OCI-LY7 (cell line): ENCODE measurements around the gene TM7SF3. TPM values are rescaled to one million over a fixed set of nuclear protein-coding genes. Genes with fewer than 3 reads are reported as not detected.

Source experiments
- BruUV-seq: library from RNA; stranded (reverse); fragments of 400-500 nt; replicated peaks from 2 replicates; lab custom pipeline; 2021; lab: Mats Ljungman, UMichigan
- CTCF ChIA-PET: fragments of 300-600 bp; sonication (Branson Sonifier 250); formaldehyde crosslinking; loops from one replicate; lab custom pipeline; 2022; ENCODE audit warnings: antibody characterized with exemption; ENCODE audit not compliant: unreplicated experiment; lab: Charles Lee
- POLR2A ChIA-PET: fragments of 300-600 bp; sonication (Branson Sonifier 250); formaldehyde crosslinking; loops from one replicate; lab custom pipeline; 2022; ENCODE audit warnings: antibody characterized with exemption; lab: Charles Lee
- DNase-seq: peaks from one replicate; pipeline ENCODE4 v3.0.0-alpha.2; 2015; ENCODE audit warnings: low spot score
- H2AFZ ChIP-seq: fragments of 200-600 bp; sonication (generic), shearing (Covaris generic); 2 replicates; pipeline ENCODE4 v1.6.1; 2014; ENCODE audit warnings: mild to moderate bottlenecking, antibody characterized with exemption, low read length, moderate library complexity
- H3K27ac ChIP-seq: fragments of 200-600 bp; sonication (generic); 2 replicates; pipeline ENCODE4 v1.5.1; 2014; ENCODE audit warnings: mixed run types, low read depth, mild to moderate bottlenecking, moderate library complexity, low read length, inconsistent platforms; ENCODE audit not compliant: poor library complexity, severe bottlenecking
- H3K36me3 ChIP-seq: fragments of 200-600 bp; sonication (generic); 2 replicates; pipeline ENCODE4 v1.6.1; 2014; ENCODE audit warnings: mild to moderate bottlenecking, antibody characterized with exemption, low read length, moderate library complexity, mixed read lengths; ENCODE audit not compliant: insufficient read depth
- H3K4me1 ChIP-seq: fragments of 200-600 bp; sonication (generic); 2 replicates; pipeline ENCODE4 v1.5.1; 2014; ENCODE audit warnings: mild to moderate bottlenecking, low read length; ENCODE audit not compliant: insufficient read depth, poor library complexity, severe bottlenecking
- H3K4me2 ChIP-seq: fragments of 200-600 bp; sonication (generic); 2 replicates; pipeline ENCODE4 v1.6.1; 2014; ENCODE audit warnings: mild to moderate bottlenecking, low read length
- H3K4me3 ChIP-seq: fragments of 200-600 bp; sonication (generic); 2 replicates; pipeline ENCODE4 v1.5.1; 2014; ENCODE audit warnings: mild to moderate bottlenecking, low read depth, low read length; ENCODE audit not compliant: poor library complexity, severe bottlenecking
- H3K79me2 ChIP-seq: fragments of 200-600 bp; sonication (generic); 2 replicates; pipeline ENCODE4 v1.6.1; 2016; ENCODE audit warnings: low read depth, mild to moderate bottlenecking, low read length, moderate library complexity, mixed read lengths; ENCODE audit not compliant: insufficient read depth
- H3K9me2 ChIP-seq: fragments of 200-600 bp; sonication (generic); 2 replicates; pipeline ENCODE4 v1.6.1; 2016; ENCODE audit warnings: mild to moderate bottlenecking, low read length, mixed read lengths; ENCODE audit not compliant: insufficient read depth
- H3K9me3 ChIP-seq: fragments of 200-600 bp; sonication (generic); 2 replicates; pipeline ENCODE4 v1.6.1; 2014; ENCODE audit warnings: mild to moderate bottlenecking, mixed run types, low read length, mixed read lengths
- H4K20me1 ChIP-seq: fragments of 200-600 bp; sonication (generic); 2 replicates; pipeline ENCODE4 v1.6.1; 2014; ENCODE audit warnings: mild to moderate bottlenecking, antibody characterized with exemption, low read length, moderate library complexity, mixed read lengths; ENCODE audit not compliant: insufficient read depth
- EZH2phosphoT487 ChIP-seq: fragments of 200-600 bp; sonication (generic); IDR thresholded peaks from 2 replicates; pipeline ENCODE4 v1.6.1; 2018; ENCODE audit warnings: low read depth, borderline replicate concordance, mild to moderate bottlenecking, mixed run types, antibody characterized with exemption, low read length, moderate library complexity, mixed read lengths
- intact Hi-C: fragments of 100-400 bp; cut with micrococcal nuclease; formaldehyde crosslinking; loops from one replicate; pipeline ENCODE4 v1.10.0; 2022; ENCODE audit not compliant: unreplicated experiment
- total RNA-seq, 2 experiments: library from RNA; depleted of rRNA in 1 of 2; stranded (reverse); fragments of >200 nt in 1 of 2; shearing (Covaris generic) in 1 of 2; gene quantifications; 2 replicates each; pipeline ENCODE4 v1.2.3, GENCODE V29; 2014 to 2022
- TF ChIP-seq, protein P1 (sequence below): fragments of 200-600 bp; sonication (generic); conservative IDR thresholded peaks from 2 replicates; pipeline ENCODE4 v1.5.1; 2014; ENCODE audit warnings: mild to moderate bottlenecking, antibody characterized with exemption, low read length, moderate library complexity, mixed read lengths

TM7SF3 gene
- total RNA-seq, 2 experiments from 2014 or later = 47.1 to 48.3 TPM

DNA sequence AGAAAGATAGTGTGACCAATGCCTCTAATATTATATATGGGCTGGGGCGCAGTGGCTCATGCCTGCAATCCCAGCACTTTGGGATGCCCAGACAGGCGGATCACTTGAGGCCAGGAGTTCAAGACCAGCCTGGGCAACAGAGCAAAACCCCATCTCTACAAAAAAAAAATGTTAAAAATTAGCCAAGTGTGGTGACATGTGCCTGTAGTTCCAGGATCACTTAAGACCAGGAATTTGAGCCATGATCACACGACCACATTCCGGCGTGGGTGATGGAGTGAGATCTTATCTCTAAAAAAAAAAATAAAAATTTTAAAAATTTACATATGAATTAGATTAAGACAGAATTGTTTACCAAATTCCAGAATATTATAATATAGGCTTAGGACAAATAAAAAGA, 12.0 kb downstream of the TM7SF3 start:
- H2AFZ ChIP-seq = no peak overlapping the region
- H3K79me2 ChIP-seq = peaks cover 48% of the 10 kb centered on the region; the same call in 1 of the 2 replicates
- ChIA-PET CTCF (interaction anchor here (1.3 kb wide), 1 partner anchor 15 kb away, joined by 4 read pairs; no protein-coding TSS in a partner anchor), POLR2A (interaction anchor here (0.6 to 4.3 kb wide), 9 partner anchors 9 to 317 kb away, joined by 3 to 18 read pairs (median 3); no protein-coding TSS in a partner anchor)
- H3K27ac ChIP-seq = no peak overlapping the region
- no peak overlapping the region for H3K4me3 ChIP-seq
- BruUV-seq = no TSS peak
- H3K36me3 ChIP-seq = peaks cover 40% of the 10 kb centered on the region
- DNase-seq = no peak
- peak overlapping the region; percentile 73; the same call in 1 of the 2 replicates for H3K4me2 ChIP-seq
- H4K20me1 ChIP-seq = no peaks in the 10 kb centered on the region
- H3K4me1 ChIP-seq = peaks cover 55% of the 10 kb centered on the region
- H3K9me3 ChIP-seq = no peaks in the 10 kb centered on the region
- TF ChIP-seq EZH2phosphoT487 = no peak
- H3K9me2 ChIP-seq = no peaks in the 10 kb centered on the region
- intact Hi-C loops = no loop called here

DNA sequence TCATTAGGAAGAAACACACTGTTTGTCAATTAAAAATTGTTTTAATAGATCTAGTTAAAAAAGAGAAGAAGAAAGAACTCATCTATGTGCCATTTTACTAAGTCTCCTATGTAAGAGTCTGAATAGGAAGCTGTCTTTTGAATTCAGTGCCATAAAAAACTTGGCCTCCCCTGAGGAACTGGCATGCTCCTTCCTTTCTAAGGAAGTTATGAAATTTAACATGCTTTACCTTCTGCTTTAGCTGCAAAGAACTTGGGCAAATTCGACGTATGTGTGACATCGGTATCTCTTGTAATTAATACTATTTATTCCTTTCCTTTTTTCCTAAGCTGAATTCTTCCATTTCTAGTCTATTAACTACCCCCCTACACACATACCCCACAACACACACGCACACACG, 12.5 kb downstream of the TM7SF3 start:
- H3K4me1 ChIP-seq = peaks cover 51% of the 10 kb centered on the region
- POLR2A ChIA-PET = interaction anchor here (0.5 to 4.3 kb wide), 10 partner anchors 9 to 1556 kb away, joined by 3 to 18 read pairs (median 4); no protein-coding TSS in a partner anchor

DNA sequence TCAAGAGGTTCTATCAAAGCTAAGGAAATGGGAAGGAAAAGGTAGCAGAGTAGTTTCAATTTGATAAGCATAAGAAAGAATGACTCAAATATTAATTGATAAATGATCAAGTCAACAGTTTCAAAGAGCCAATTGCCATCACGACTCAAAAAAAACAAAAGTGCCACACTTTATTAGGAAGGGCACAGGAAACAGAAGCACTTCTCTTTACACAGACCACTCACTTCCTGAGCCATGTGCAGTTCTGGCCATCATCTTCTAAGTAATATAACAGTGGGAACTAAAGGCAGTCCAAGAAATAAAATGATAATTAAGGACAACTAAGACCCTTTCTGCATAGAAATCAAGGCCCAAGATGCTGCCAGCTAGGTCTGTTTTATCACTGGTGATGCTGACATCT, 13.2 kb downstream of the TM7SF3 start:
- H3K36me3 ChIP-seq = peaks cover 46% of the 10 kb centered on the region
- intact Hi-C loops = no loop called here
- H3K9me3 ChIP-seq = no peaks in the 10 kb centered on the region
- peaks cover 41% of the 10 kb centered on the region; the same call in 1 of the 2 replicates for H3K79me2 ChIP-seq
- CTCF ChIA-PET = no interaction called here
- no TSS peak for BruUV-seq
- H4K20me1 ChIP-seq = no peaks in the 10 kb centered on the region
- no peaks in the 10 kb centered on the region for H3K9me2 ChIP-seq
- H3K4me1 ChIP-seq = peaks cover 48% of the 10 kb centered on the region
- no peak for DNase-seq
- H3K4me2 ChIP-seq = peak overlapping the region; percentile 4; the same call in 1 of the 2 replicates
- no peak overlapping the region for H2AFZ ChIP-seq
- H3K4me3 ChIP-seq = no peak overlapping the region
- POLR2A ChIA-PET = interaction anchor here (0.6 to 4.3 kb wide), 10 partner anchors 10 to 167 kb away, joined by 3 to 18 read pairs (median 4); no protein-coding TSS in a partner anchor
- no peak overlapping the region for H3K27ac ChIP-seq
- TF ChIP-seq, protein P1, sequence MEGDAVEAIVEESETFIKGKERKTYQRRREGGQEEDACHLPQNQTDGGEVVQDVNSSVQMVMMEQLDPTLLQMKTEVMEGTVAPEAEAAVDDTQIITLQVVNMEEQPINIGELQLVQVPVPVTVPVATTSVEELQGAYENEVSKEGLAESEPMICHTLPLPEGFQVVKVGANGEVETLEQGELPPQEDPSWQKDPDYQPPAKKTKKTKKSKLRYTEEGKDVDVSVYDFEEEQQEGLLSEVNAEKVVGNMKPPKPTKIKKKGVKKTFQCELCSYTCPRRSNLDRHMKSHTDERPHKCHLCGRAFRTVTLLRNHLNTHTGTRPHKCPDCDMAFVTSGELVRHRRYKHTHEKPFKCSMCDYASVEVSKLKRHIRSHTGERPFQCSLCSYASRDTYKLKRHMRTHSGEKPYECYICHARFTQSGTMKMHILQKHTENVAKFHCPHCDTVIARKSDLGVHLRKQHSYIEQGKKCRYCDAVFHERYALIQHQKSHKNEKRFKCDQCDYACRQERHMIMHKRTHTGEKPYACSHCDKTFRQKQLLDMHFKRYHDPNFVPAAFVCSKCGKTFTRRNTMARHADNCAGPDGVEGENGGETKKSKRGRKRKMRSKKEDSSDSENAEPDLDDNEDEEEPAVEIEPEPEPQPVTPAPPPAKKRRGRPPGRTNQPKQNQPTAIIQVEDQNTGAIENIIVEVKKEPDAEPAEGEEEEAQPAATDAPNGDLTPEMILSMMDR = no peak
- TF ChIP-seq EZH2phosphoT487 = no peak

More for the DNA sequence above, 12.5 kb downstream of the TM7SF3 start:
- intact Hi-C loops = no loop called here
- H3K9me2 ChIP-seq = no peaks in the 10 kb centered on the region
- H3K36me3 ChIP-seq = peaks cover 45% of the 10 kb centered on the region
- CTCF ChIA-PET = no interaction called here
- no peaks in the 10 kb centered on the region for H4K20me1 ChIP-seq
- H2AFZ ChIP-seq = no peak overlapping the region
- H3K9me3 ChIP-seq = no peaks in the 10 kb centered on the region
- no peak overlapping the region for H3K4me3 ChIP-seq
- TF ChIP-seq, protein P1 = no peak
- TF ChIP-seq EZH2phosphoT487 = no peak
- no TSS peak for BruUV-seq
- no peak overlapping the region for H3K4me2 ChIP-seq
- H3K79me2 ChIP-seq = peaks cover 43% of the 10 kb centered on the region; the same call in 1 of the 2 replicates
- no peak overlapping the region for H3K27ac ChIP-seq
- DNase-seq = no peak
